Measurements from ENCODE around the gene PHC2. TPM values are rescaled to one million over a fixed set of nuclear protein-coding genes. Genes with fewer than 3 reads are reported as not detected.

Gene PHC2
- total RNA-seq, 1 donor from 2014 or later, result 124 TPM

- no peaks in the 10 kb centered on the region for H3K27me3 ChIP-seq
- TF ChIP-seq CTCF (IDR thresholded peaks at IDR 0.05), result no peak
- H3K4me1 ChIP-seq, result no peaks in the 10 kb centered on the region
- no peaks in the 10 kb centered on the region for H3K36me3 ChIP-seq
- no peaks in the 10 kb centered on the region for H3K9me3 ChIP-seq
- intact Hi-C loops (cut with DNase I), result no loop called here
- no peak overlapping the region for H3K27ac ChIP-seq
- no peak for ATAC-seq
- no peak for DNase-seq
- no peak overlapping the region for H3K4me3 ChIP-seq
Measured at GRCh38 chr1:33439662-33440061, 8.8 kb upstream of the PHC2 start.

- H3K27ac ChIP-seq, result no peak overlapping the region
- no peak for TF ChIP-seq CTCF (IDR thresholded peaks at IDR 0.05)
- H3K27me3 ChIP-seq, result no peaks in the 10 kb centered on the region
- intact Hi-C loops (cut with DNase I), result no loop called here
- DNase-seq (no peak), ATAC-seq (no peak)
- H3K36me3 ChIP-seq, result no peaks in the 10 kb centered on the region
- no peak overlapping the region for H3K4me3 ChIP-seq
- H3K9me3 ChIP-seq, result no peaks in the 10 kb centered on the region
- peaks cover 4% of the 10 kb centered on the region for H3K4me1 ChIP-seq
Measured at GRCh38 chr1:33438364-33439160, 7.7 kb upstream of the PHC2 start.

- H3K4me1 ChIP-seq, result peaks cover 4% of the 10 kb centered on the region
- H3K9me3 ChIP-seq, result no peaks in the 10 kb centered on the region
- TF ChIP-seq CTCF (IDR thresholded peaks at IDR 0.05), result no peak
- no peaks in the 10 kb centered on the region for H3K27me3 ChIP-seq
- ATAC-seq (no peak), DNase-seq (no peak)
- H3K36me3 ChIP-seq, result no peaks in the 10 kb centered on the region
- intact Hi-C loops (cut with DNase I), result no loop called here
- no peak overlapping the region for H3K27ac ChIP-seq
- H3K4me3 ChIP-seq, result no peak overlapping the region
Measured at GRCh38 chr1:33436557-33437285, 5.8 kb upstream of the PHC2 start.

- no peak for TF ChIP-seq CTCF (IDR thresholded peaks at IDR 0.05)
- Histone ChIP-seq H3K4me3 (no peak overlapping the region), H3K4me1 (peaks cover 10% of the 10 kb centered on the region), H3K9me3 (no peaks in the 10 kb centered on the region), H3K27ac (no peak overlapping the region), H3K36me3 (no peaks in the 10 kb centered on the region), H3K27me3 (no peaks in the 10 kb centered on the region)
- ATAC-seq (no peak), DNase-seq (no peak)
- intact Hi-C loops (cut with DNase I), result no loop called here
Measured at GRCh38 chr1:33435096-33435820, 4.4 kb upstream of the PHC2 start.

GRCh38 chr1:33434363-33434750, 3.5 kb upstream of the PHC2 start:
- no peak for TF ChIP-seq CTCF (IDR thresholded peaks at IDR 0.05)
- intact Hi-C loops (cut with DNase I), result no loop called here
- Histone ChIP-seq H3K4me3 (no peak overlapping the region), H3K4me1 (peaks cover 16% of the 10 kb centered on the region), H3K27me3 (no peaks in the 10 kb centered on the region), H3K9me3 (no peaks in the 10 kb centered on the region), H3K27ac (no peak overlapping the region), H3K36me3 (no peaks in the 10 kb centered on the region)
- ATAC-seq, result no peak
- DNase-seq, result no peak

Data from upper lobe of right lung (tissue), 1 donor.